Duodenal mucosa (tissue), 2 donors: ENCODE results near the gene ATXN7L2.
A peak's percentile ranks its signal among the peaks of the same experiment; 100 is the strongest.

ENCODE experiments used
- H3K27ac ChIP-seq: one replicate; pipeline ENCODE4 v1.7.0; 2013; ENCODE audit warnings: low read depth, low read length
- H3K27me3 ChIP-seq, 2 donors: one replicate each; pipeline ENCODE4 v1.7.0; 2013; ENCODE audit warnings: low read length in 2 of 2, control low read depth in 1 of 2; ENCODE audit not compliant: insufficient read depth in 2 of 2, control insufficient read depth in 1 of 2
- H3K36me3 ChIP-seq, 2 donors: one replicate each; pipeline ENCODE4 v1.7.0; 2013; ENCODE audit warnings: low read length in 2 of 2, control low read depth in 1 of 2; ENCODE audit not compliant: insufficient read depth in 2 of 2, control insufficient read depth in 1 of 2
- H3K4me1 ChIP-seq, 2 donors: one replicate each; pipeline ENCODE4 v1.7.0; 2013; ENCODE audit warnings: low read length in 2 of 2, control low read depth in 1 of 2; ENCODE audit not compliant: insufficient read depth in 2 of 2, control insufficient read depth in 1 of 2
- H3K4me3 ChIP-seq, 2 donors: one replicate each; pipeline ENCODE4 v1.7.0; 2013; ENCODE audit warnings: low read length in 2 of 2, low read depth in 1 of 2
- H3K9ac ChIP-seq, 2 donors: one replicate each; pipeline ENCODE4 v1.7.0; 2013; ENCODE audit warnings: low read length in 2 of 2, low read depth in 1 of 2
- H3K9me3 ChIP-seq, 2 donors: one replicate each; pipeline ENCODE4 v1.7.0; 2013; ENCODE audit warnings: low read length in 2 of 2, control low read depth in 1 of 2; ENCODE audit not compliant: control insufficient read depth in 1 of 2

Gene ATXN7L2

GRCh38 chr1:109532365-109533136 is 48.8 kb downstream of the ATXN7L2 start:
- no peak overlapping the region for H3K27ac ChIP-seq
- H3K36me3 ChIP-seq: no peaks in the 10 kb centered on the region
- peaks cover 15 to 16% of the 10 kb centered on the region in 2 donors for H3K4me1 ChIP-seq
- H3K4me3 ChIP-seq: peak overlapping the region; percentile 58 to 59
- H3K27me3 ChIP-seq: no peaks in the 10 kb centered on the region
- H3K9me3 ChIP-seq: no peaks in the 10 kb centered on the region
- H3K9ac ChIP-seq: peak overlapping the region; percentile 39 to 47

- H3K4me1 ChIP-seq: peaks cover 15 to 16% of the 10 kb centered on the region in 2 donors
- no peak overlapping the region for H3K9ac ChIP-seq
- no peak overlapping the region for H3K4me3 ChIP-seq
- no peaks in the 10 kb centered on the region for H3K9me3 ChIP-seq
- no peak overlapping the region for H3K27ac ChIP-seq
- no peaks in the 10 kb centered on the region for H3K27me3 ChIP-seq
- no peaks in the 10 kb centered on the region for H3K36me3 ChIP-seq
These were observed 50.7 kb downstream of the ATXN7L2 start for GRCh38 chr1:109534307-109534858.

GRCh38 chr1:109535481-109535880 is 51.8 kb downstream of the ATXN7L2 start:
- H3K27me3 ChIP-seq: no peaks in the 10 kb centered on the region
- H3K4me1 ChIP-seq: peaks cover 11 to 13% of the 10 kb centered on the region in 2 donors
- H3K9me3 ChIP-seq: no peaks in the 10 kb centered on the region
- H3K4me3 ChIP-seq: no peak overlapping the region
- H3K36me3 ChIP-seq: no peaks in the 10 kb centered on the region
- H3K9ac ChIP-seq: no peak overlapping the region
- no peak overlapping the region for H3K27ac ChIP-seq

GRCh38 chr1:109535971-109536491 is 52.3 kb downstream of the ATXN7L2 start:
- Histone ChIP-seq H3K27ac (no peak overlapping the region), H3K9ac (no peak overlapping the region), H3K36me3 (no peaks in the 10 kb centered on the region), H3K9me3 (no peaks in the 10 kb centered on the region), H3K4me3 (no peak overlapping the region), H3K27me3 (no peaks in the 10 kb centered on the region), H3K4me1 (peaks cover 8 to 11% of the 10 kb centered on the region in 2 donors)

- Histone ChIP-seq H3K4me1 (peaks cover 4% of the 10 kb centered on the region in 2 donors), H3K9ac (no peak overlapping the region), H3K9me3 (no peaks in the 10 kb centered on the region), H3K27ac (no peak overlapping the region), H3K4me3 (no peak overlapping the region), H3K27me3 (no peaks in the 10 kb centered on the region), H3K36me3 (no peaks in the 10 kb centered on the region)
These were observed 53.9 kb downstream of the ATXN7L2 start for GRCh38 chr1:109537450-109538178.

- Histone ChIP-seq H3K27ac (no peak overlapping the region), H3K27me3 (no peaks in the 10 kb centered on the region), H3K4me3 (no peak overlapping the region), H3K4me1 (peaks cover 0 to under 1% of the 10 kb centered on the region in 2 donors), H3K36me3 (no peaks in the 10 kb centered on the region), H3K9me3 (no peaks in the 10 kb centered on the region), H3K9ac (no peak overlapping the region)
These were observed 55.3 kb downstream of the ATXN7L2 start for GRCh38 chr1:109538827-109539555.

- Histone ChIP-seq H3K27me3 (no peaks in the 10 kb centered on the region), H3K36me3 (no peaks in the 10 kb centered on the region), H3K9me3 (no peaks in the 10 kb centered on the region), H3K27ac (no peak within 1 kb of the TSS), H3K9ac (no peak within 1 kb of the TSS), H3K4me1 (peaks cover 4 to 7% of the 10 kb centered on the region in 2 donors), H3K4me3 (no peak within 1 kb of the TSS)
These were observed 56.0 kb downstream of the ATXN7L2 start, which contains the start of gene GPR61 for GRCh38 chr1:109539676-109540075. GPR61 (plus strand) TSS chr1:109539872; CDS start chr1:109543023, 3,151 bp downstream.

GRCh38 chr1:109541102-109541501 is 57.4 kb downstream of the ATXN7L2 start:
- Histone ChIP-seq H3K27me3 (no peaks in the 10 kb centered on the region), H3K9ac (no peak overlapping the region), H3K36me3 (no peaks in the 10 kb centered on the region), H3K27ac (no peak overlapping the region), H3K4me1 (peaks cover 4 to 10% of the 10 kb centered on the region in 2 donors), H3K9me3 (no peaks in the 10 kb centered on the region), H3K4me3 (no peak overlapping the region)
